Epithelial cell of alveolus of lung (primary cell): ENCODE measurements around the gene NCF1. TPM values are rescaled to one million over a fixed set of nuclear protein-coding genes. Genes with fewer than 3 reads are reported as not detected.

Experiments used
- total RNA-seq: library from RNA; depleted of rRNA; stranded (reverse); fragments of >200 nt; gene quantifications from 2 replicates; pipeline ENCODE4 v1.2.1, GENCODE V29; 2015

The NCF1 gene
- not detected in 2 replicates for total RNA-seq

DNA sequence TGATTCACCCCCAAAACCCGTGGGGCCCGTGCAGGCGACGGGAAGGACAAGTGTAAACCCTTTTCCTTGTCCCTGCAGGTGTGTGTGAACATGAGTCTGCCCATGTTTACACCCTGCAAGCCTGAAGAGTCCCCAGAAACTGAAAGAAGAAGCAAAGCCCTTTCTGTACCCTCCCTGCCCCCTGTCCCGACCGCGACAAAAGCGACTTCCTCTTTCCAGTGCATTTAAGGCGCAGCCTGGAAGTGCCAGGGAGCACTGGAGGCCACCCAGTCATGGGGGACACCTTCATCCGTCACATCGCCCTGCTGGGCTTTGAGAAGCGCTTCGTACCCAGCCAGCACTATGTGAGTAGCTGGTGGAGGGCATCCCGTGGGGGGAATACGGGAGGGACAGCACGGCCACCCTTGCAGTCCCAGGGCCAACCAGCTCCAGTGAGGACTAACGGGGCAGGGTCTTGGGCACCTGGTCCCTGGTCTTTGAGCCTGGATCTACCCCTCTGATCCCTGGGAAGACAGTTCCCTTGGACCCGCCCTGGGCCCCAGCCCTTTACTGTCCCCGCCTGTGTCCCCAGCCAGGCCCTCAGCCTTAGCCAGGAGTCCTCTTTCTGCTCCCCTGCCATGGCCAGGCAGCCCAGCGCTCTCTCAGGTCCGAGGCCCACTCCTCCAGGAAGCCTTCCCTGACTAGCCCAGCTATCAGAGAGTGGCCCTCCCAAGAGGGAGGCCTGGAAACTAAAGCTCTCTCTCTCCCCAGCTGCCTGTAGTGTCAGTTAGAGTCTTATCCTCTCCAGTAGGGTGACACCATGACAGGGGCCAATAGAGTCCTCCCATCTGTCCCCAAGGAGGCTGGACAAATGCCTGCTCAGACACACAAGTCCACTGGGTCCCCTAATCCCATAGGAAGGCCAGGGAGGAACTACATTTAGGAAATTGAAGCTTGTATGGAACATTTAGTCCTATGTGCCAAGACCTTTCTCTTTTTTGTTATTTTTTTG is at the start of gene NCF1:
TSS of gene NCF1 (plus strand) at position 252 of the 991 bp plus-strand sequence. CDS start at position 273, 21 bp downstream.

Other genes starting within 250 kb of the NCF1 start
- gene GTF2I, start 116.3 kb upstream of the NCF1 start, total RNA-seq, result 81.5 and 125 TPM in 2 replicates
- 10.3 and 20.5 TPM in 2 replicates for gene GTF2IRD2, start 77.6 kb downstream of the NCF1 start, total RNA-seq
- 12.3 and 12.9 TPM in 2 replicates for gene CASTOR2, start 190.7 kb downstream of the NCF1 start, total RNA-seq